Cardiac atrium fibroblast (primary cell): ENCODE measurements around the gene FA2H. TPM values are rescaled to one million over a fixed set of nuclear protein-coding genes. Genes with fewer than 3 reads are reported as not detected.

Experiments used
- total RNA-seq: library from RNA; depleted of rRNA; stranded (reverse); fragments of >200 nt; gene quantifications from 2 replicates; pipeline ENCODE4 v1.2.3, GENCODE V29; 2015

FA2H gene, protein sequence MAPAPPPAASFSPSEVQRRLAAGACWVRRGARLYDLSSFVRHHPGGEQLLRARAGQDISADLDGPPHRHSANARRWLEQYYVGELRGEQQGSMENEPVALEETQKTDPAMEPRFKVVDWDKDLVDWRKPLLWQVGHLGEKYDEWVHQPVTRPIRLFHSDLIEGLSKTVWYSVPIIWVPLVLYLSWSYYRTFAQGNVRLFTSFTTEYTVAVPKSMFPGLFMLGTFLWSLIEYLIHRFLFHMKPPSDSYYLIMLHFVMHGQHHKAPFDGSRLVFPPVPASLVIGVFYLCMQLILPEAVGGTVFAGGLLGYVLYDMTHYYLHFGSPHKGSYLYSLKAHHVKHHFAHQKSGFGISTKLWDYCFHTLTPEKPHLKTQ
- not detected in 2 replicates for total RNA-seq

DNA sequence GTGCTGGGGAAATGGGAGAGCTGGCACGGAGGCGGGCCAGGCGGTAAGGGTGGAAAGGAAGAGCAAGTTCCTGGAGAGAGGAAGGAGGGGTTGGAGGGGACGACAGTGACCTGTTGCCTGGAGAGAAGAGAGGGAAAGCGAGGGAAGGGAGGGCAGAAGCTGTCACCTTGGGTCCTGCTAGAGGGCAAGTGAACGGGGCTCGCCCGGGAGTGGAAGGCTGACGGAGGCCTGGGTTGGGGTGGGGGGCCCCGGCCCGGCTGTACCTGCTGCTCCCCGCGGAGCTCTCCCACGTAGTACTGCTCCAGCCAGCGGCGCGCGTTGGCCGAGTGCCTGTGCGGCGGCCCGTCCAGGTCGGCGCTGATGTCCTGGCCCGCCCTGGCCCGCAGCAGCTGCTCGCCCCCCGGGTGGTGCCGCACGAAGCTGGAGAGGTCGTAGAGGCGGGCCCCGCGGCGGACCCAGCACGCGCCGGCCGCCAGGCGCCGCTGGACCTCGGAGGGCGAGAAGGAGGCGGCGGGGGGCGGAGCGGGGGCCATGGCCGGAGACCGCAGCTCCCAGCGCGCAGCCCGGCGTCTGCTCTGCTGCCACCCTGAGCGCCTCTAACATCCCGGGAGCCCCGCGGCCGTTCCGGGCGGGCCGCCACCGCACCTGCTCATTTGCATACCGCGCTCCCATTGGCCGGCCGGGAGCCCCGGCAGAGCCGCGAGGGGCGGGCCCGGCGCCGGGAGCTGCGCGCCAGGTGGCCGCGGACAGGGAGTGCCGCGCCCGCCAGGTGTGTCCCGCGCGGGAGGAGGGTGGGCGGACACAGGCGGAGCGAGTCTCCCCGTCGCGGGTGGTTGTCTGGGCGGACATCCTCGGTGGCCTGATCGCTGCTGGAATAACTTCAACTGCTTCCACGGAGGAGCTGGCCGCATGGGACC lies at the start of gene FA2H:
Gene FA2H (minus strand): TSS at position 598 of the 917 bp plus-strand sequence. CDS start 65 bp downstream, at position 533.

DNA sequence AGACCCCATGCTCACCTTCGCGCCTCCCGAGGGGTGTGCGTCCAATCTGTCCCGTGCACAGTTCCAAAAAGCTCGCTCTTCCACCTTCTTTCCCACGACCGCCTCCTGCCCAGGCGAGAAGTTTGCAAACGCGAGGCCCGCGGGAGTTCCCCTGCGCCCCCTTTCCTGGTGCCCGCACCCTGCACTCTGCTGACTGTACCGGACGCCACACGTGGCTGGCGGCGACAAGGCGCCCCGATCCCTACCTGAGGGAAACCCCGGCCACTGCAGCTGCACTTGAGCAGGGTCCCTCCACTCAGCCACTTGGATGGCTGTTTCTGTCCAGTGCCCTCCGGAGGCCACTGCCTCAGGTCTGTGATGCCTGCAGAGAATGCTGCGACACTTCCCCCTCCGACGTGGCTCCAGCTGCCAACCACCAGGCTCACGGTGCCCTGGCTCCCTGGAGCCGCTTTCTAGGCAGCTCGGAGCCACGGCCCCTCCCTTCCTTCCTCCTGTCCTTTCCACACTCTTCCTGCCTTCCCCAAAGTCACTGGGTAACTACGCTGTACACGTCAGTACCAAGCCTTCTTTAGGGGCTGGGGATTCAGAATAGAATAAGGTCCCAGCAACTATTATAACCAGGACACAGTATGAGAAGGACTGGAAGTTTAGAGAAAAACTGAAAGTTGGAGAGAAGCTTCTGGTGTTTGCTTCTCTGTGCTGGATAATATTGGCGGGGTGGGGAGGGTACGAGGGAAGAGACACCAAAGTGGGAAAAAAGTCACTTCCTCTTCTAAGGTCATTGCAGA lies 74.0 kb downstream of the FA2H start, which contains the start of gene MLKL:
Gene MLKL (minus strand): TSS at position 425 of the 788 bp plus-strand sequence. CDS start 5,105 bp downstream, outside the sequence.

DNA sequence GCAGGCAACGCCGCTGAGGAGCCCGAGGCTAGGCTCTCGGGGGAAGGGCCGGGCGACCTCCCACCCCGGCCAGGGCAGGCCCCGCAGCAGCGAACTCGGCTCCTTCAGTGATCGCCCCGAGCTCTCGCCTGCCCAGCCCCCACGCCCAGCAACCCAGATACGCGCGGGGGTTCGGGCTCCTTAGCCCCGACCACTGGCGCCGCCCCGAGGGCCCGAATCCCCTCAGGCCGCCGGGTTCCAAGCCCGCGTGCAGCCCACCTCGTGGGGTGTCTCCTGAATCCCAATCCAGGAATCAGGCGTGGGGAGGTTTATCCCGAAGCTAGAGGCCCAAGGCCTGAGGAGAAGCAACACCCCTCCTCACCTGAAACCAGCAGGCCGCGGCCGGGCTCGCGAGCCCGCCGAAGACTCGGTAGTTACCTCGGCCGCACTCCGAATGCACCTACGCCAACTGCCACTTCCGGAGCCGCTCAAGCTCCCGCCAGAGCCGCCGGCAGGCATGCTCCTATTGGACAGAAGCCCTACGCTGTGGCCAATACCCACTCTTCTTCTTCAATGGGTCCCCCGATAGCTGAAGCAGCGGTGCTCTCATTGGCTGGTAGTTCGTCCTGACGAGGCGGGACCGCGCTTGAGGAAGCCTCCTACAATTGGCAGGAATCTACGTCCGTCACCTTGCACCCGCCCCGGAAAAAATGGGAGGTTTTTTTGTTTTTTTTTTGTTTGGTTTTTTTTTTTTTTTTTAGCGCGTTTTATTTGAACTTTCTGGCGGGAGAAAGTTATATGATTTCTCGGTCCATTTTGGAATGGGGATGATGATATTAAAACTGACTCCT lies 108.0 kb downstream of the FA2H start, which contains the start of gene RFWD3:
Gene RFWD3 (minus strand): TSS at position 453 of the 830 bp plus-strand sequence. CDS start 5,428 bp downstream, outside the sequence.

Other genes with a start within 250 kb of the FA2H start
- 158 and 172 TPM in 2 replicates for gene GLG1, start 167.7 kb downstream of the FA2H start, total RNA-seq
- gene RFWD3, start 107.9 kb downstream of the FA2H start, total RNA-seq, result 10.2 and 20.0 TPM in 2 replicates
- 4.3 and 10.0 TPM in 2 replicates for gene MLKL, start 74.0 kb downstream of the FA2H start, total RNA-seq
- gene WDR59, start 210.3 kb upstream of the FA2H start, total RNA-seq, result 11.5 and 28.5 TPM in 2 replicates
- 16.6 and 22.8 TPM in 2 replicates for gene ZNRF1, start 224.2 kb upstream of the FA2H start, total RNA-seq